ENCODE data around the gene CRACR2B.

Gene CRACR2B

DNA sequence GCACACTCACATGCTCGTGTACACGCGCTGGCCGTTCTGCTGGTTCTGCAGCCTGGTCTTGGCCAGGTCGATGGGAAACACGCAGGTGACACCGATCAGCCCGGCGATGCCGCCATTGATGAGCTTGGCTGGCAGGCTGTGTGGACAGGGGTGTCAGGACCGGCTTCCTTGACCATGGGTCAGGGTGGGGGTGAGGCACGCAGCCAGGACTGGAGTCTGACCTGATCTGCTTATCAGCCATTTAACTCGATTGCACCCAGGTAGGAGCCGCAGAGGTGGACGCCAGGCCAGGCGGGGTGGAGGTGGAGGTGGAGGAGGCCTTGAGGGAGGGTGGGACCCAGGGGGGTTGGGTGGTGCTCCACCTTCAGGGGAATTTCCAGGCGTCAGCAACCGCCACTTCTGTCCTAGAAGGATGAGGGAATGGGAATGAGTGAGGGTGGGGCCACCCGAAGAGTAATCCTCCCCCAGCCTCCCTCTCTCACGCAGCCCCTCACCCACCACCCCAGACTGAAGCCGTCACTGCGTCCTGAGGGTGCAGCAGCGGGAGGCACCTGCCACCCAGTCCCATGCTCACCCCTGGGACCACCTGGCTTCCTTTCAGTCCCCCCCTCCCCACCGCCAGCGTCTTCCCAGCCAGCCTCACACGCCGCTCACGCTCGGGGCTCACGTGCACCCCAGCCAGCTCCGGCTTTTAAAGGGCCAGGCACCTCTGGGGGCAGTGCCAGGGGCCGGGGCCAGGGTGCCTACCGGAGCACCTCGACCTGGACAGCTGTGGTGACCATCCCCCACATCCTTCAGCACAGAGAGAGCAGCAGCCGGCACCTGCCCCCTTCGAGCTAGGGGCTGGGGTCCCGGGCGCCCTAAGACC lies 32.7 kb upstream of the CRACR2B start:
- DNase-seq = no peak

DNA sequence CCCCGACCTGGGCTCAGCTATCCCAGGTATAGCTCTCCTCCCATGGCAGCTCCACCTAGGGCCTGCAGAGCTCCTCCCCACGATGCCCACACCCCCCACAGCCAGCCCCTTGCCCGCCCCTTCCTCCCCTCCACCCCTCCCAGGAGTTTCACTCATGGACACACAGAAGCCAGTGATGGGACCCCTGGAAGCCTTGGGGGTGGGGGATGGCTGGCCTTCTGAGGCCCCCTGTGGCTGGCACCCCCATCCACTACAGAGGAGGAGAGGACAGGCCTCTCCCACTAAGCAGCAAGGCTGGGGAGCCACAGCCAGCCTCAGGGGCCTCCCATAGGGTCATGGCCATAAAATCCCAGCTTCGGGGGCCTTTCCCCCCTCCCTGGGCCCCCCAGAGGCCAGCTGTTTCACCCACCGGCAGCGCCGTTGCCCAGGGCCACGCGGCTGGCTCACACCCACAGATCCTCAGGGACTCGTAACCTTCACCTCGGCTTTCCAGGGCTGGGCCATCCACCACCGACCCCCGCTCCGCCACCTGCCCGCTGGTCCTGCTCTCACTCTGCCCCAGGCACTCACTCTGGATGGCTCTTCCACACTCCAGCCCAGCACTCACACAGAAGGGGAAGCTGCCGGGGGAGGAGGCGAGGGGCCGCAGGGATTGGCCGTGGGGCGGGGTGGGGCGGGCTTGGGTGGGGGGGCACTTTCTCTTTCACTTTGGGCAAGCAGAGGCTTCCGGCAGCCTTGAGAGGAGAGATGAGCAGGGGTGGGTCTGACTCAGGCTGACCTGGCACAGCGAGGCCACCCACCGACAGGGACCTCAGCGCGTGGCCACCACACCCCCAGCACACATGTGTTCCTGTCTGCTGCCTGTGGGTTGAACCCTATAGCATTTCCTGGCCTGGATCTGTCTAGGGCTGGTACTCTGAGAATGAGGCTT lies 31.8 kb upstream of the CRACR2B start:
- peak; percentile 82 for DNase-seq

DNA sequence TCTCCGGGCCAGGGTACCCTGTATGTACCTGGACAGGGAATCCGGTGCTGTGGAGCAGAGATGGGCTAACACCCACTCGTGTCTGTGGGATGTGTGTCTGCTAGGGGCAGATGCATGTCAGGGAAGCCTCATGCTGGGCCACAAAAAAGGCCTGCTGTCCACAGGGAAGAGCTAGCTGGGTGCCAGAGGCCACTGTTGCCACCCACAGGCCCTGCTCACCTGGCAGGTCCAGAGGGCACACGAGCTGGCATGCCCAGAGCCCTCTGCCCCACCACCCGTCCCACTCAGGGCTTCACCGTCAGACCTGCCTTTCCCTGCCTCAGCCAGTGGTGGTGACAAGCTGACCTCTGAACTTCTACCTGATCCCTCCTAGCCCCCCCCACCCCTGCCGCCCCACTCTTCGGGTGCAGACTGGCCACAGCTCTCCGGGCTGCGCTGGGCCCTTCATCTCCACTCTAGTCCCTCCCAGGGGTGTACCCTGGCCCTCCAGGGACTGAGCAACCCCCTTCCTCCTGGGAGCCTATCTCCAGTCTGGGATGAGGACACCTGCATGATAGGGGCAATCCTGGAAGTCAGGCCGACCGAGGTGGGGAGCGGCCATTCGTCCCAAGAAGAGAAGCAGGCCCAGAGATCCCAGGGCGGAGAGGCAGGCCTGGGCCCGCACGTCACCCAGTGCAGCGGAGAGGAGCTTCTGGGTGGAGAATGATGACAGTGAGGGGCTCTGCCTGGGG lies 31.0 kb upstream of the CRACR2B start:
- DNase-seq = no peak

DNA sequence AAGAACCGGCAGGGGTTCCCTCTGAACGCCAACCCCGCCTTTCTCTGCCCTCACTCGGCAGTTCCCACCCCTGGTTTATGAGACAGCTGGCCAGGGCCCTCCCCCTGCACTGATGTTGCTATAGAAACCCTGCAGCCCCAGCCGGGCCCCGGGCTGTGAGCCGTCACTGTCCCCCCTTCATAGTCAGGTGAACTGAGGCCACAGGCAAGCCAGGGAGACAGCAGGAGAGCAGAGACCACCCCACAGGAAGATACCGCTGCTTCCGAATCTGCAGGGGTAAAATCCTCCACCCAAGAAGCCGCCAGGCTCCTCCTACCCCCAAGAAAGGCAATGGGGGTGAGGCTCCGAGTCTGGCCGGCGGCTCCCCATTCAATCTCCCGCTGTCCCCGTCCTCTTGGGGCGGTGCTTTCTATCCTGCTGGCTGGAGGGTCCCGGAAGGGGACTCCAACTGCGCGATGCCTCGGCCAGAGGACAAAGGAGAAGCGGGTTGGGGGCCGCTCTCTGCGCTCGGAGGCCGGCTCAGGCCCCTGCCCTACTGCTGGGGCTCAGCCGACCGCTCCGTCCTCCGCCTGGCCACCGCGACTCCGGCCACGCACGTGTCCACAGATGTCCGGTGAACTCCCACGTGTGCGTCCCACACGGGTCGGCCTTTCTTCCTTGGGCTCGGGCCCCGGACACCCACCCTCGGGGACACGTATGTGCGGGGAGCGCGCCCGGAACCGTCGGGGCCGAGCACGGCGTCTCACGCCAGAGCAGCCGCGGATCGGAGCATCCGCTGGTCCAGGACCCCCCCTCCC lies 30.2 kb upstream of the CRACR2B start:
- peak; percentile 86 for DNase-seq

DNA sequence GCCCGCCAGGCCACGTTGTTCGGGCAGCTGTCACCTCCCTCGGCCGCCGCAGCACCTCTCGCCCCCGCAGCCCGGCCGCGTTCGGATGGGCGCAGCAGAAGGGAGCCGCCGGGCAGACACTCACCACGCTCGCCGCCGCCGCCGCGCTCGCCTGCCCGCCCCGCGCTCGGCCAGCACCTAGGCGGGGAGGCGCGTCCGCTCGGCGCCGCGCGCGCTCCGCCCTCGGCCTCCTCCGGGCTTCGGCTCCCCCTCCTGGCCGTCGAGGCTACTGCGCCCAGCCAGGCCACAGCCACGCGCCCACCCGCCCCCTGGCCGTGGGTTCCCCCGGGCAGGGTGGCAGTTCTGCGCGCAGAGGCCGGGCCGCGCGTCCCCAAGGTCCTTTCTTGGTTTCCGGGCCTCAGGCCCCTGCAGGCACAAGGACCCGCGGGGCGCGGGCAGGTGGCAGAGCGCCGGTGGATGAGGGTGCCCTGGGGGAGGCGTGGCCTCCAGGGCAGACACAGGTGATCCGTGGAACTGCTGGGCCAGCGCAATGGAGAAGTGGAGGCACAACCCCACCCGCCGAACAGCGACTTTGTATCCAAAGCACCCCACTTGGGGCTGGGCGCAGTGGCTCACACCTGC lies 29.5 kb upstream of the CRACR2B start, which contains the start of gene SLC25A22:
SLC25A22 (minus strand) TSS at position 189 of the 621 bp plus-strand sequence. CDS start 3,275 bp downstream, outside the sequence.
- peak; percentile 65 for DNase-seq

DNA sequence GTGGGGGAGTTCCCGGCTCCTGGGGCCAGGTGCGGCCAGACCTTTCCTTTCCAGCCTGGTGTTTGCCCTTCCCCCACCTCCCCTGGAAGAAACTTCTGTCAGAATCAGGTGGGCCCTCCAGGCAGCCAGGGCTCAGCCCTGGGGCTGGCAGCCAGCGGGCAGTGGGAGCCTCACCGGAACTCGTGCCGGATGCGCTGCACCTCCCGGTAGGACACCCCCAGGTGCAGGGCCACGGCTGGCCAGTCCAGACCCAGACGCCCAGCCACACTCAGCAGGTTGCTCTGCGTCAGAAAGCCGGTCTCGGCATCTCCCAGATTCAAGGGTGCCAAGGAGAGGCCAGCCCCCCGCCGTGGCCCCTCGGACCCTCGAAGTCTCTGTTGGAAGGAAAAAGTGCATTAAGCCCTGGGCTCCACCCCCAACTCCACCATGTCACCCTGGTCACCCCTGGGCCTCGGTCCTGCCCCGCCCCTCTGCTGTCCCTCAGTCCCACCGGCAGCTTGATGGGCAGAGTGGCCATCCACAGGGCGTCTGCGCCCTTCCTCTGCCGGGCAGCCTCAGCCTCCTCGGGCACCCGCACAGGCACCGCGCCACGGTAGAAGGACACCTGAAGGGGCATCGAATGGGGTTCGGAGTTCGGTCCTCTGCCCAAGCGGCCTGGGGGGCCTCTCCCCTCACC lies 27.9 kb upstream of the CRACR2B start:
- DNase-seq = no peak

DNA sequence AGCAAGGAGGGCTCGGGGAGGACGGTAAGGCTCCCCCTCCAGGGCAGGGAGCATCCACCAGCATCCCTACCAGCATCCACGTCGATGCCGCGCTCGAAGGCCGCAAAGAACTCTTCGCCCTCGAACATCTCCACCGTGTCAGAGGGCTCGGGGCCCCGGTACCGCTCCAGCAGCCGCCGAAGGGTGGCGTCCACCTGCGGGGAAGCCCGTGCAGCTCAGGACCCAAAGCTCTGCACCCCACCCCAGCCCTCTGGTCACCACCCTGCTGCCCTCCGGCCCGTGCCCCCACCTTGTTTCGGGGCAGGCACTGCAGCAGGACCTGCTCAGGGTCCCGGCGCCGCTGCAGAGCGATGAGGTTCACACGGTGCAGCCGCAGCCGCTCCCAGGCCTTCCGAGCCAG lies 27.2 kb upstream of the CRACR2B start:
- no peak for DNase-seq

DNA sequence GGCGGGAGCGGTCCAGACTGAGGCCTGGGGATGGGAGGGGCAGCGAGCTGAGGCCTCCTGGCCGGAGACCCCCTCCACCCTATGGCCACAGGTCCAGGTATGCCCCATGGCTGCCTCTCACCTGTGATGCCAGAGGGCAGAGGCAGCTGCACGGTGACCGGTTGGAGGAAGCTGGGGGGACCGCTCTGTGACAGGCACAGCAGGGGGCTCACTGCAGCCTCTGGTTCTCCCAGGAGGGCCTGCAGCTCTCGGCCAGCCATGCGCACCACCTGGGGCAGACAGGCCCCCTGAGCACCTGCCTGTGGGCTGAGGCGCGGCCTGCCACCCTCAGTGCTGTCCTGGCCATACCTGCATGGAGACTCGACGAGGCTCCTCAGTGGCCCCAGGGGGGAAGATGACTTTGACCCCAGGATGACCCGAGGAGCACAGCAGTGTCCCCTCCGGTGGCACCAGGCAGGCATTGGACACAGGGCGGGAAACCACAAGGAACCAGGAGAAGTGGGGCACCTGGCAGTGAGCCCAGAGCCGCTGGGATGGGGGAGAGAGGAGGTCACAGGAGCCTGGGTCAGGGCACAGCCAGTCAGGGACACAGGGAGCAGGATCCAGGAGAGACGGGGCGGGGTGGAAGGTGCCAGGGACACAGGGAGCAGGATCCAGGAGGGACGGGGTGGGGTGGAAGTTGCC lies 26.5 kb upstream of the CRACR2B start:
- DNase-seq = no peak

DNA sequence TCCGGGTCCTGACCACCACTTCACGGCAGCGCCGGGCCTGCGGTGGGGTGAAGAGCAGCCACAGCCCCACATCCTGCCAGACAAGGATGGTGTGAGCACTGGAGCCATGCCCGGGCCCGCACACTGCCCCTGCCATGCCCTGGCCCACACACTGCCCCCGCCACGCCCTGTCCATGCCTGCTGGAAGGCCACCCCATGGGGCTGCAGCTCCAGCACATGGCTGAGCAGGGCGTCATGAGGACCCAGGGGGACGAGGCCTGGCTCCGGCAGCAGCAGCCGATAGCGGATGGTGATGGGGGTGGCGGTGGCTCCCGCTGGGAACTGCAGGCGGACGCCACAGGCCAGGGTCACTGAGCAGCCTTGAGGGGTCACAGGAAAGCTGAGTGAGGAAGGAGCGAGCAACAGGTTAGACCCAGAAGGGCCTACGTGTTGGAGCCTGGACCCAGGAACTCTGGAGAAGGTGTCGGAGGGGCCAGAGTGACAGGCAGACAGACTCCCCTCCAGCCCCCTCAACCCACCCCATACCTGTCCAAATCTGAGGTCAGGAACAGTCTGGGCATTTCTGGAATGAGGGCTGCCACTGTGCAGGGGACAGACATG lies 25.6 kb upstream of the CRACR2B start:
- DNase-seq = no peak

DNA sequence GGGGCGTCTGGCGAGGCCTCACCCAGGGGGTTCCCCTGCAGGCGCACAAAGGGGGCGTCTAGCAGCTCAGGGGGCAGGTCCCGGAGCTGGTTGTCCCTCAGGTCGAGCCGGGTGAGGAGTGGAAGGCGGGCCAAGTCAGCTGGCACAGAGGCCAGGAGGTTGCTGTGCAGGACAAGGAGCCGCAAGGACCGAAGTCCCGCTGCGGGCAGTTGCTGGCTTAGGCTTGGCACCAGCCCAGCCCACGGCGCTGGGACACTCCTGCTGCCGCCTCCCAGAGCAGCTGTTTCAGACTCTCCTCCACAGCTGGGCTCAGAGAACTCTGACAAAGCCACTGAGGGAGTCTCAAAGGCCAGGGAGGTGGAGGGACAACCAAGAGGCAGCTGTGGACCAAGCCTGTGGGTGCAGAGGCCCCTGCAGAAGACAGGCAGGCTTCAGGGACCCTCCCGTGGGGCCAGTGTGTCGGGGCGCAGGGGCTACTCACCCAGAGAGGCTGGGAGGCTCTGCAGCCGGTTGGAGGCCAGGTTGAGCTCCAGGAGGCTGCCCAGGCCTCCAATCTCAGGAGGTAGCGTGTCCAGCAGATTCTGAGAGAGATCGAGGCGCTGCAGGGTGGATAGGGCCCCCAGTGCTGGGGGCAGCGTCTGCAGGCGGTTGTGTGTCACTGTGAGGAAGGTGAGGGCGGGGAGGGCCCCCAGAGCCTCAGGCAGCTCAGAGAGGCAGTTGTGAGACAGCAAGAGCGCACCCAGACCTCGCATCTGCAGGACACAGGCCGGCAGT lies 24.8 kb upstream of the CRACR2B start:
- DNase-seq = no peak

DNA sequence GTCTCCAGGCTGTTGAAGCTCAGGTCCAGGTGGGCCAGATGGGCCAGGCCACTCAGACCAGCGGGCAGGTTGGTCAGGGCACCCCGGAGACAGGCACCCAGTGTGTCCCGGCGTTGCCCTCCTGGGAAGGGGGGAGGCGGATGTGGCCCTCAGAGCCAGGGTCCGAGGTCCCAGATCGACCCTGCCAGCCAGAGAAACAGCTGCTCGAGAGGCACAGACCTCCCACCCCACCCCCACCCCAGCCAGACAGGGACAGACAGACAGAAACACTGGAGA lies 24.3 kb upstream of the CRACR2B start:
- no peak for DNase-seq

DNA sequence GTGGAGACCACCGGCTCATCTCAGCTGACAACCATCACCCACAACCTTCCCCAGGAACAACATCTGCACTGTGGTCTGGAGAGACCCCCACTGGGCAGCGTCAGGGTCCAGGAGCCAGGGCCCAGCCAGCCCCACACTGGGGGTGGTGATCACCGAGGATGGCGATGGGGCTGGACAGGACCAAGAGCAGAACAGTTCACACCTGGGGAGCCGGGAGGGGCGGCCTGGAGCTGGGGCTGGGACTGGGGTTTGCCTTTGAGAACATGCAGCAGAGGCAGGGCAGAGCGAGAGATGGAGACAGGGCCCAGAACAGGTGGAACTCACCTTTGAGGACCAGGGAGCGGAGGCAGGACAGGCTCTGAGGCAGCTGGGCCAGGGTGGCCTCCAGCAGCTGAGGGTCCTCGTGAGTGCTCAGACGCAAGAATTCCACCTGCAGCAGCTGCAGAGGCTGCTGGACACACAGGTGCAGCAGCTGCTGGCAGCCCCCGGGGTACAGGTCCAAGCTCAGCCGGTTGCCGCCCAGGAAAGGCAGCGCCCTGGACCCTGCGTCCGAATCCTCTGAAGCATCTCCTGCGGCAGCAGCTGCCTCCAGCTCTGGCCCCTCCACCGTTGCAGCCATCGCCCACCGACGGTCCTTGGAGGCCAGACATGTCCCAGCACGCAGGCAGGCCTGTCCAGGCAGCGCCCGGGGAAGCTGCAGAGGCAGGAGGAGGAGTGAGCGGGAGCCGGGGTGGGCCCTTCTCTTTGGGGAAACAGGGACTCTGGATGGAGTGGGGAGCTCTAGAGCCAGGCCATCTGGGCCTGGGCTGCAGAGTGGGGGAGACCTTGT lies 23.7 kb upstream of the CRACR2B start:
- DNase-seq = no peak

DNA sequence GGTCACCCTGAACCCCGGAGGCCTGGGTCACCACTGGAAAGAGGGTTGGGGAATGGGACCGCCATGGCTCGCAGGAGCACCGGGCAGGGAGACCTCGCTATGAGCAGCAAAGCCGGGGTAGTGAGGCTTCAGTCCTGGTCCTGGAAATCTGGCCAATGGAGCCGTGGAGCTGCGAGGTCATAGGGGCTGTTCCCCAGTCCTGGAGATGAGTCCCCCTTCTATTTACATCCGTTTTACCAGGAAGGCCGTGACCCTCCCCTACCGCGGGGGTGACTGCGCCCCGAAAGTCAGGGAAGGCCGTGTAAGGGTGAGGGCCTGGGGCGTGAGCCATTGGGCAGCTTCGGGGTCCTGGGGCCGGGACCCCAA lies 23.1 kb upstream of the CRACR2B start:
- DNase-seq = no peak

DNA sequence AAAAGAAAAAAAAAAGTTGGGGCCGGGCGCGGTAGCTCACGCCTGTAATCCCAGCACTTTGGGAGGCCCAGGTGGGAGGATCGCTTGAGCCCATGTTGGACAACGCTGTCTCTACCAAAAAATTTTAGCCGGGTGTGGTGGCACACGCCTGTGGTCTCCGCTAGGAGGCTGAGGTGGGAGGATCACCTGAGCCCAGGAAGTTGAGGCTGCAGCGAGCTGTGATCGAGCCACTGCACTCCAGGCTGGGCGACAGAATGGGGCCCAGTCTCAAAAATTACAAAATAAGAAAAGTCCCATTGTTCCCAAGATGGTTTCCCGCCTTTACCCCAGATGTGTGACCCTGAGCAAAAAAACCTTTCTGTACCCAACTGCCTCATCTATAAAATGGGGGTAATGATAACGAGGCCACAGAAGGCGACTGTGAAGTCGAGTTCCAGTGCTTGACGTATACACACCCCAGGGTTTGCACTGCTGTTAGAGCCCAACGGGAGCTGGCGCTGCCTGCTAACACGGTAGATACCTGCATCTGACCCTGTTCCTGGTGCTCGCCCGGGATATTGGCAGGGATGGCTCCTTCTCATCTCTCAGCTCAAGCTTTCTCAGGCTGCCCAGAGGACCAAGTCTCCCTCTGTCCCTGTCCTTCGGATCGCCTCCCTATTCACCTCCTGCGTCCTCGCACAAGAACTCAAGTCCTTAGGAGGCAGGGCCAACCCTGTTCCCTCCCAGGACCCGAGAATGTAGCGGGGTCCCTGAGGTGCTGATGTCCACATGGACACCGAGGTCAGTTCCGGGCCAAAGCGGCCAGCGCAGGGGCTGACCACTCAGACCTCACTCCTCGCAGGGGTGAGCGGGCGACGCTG lies 19.1 kb upstream of the CRACR2B start:
- DNase-seq = peak; percentile 44

DNA sequence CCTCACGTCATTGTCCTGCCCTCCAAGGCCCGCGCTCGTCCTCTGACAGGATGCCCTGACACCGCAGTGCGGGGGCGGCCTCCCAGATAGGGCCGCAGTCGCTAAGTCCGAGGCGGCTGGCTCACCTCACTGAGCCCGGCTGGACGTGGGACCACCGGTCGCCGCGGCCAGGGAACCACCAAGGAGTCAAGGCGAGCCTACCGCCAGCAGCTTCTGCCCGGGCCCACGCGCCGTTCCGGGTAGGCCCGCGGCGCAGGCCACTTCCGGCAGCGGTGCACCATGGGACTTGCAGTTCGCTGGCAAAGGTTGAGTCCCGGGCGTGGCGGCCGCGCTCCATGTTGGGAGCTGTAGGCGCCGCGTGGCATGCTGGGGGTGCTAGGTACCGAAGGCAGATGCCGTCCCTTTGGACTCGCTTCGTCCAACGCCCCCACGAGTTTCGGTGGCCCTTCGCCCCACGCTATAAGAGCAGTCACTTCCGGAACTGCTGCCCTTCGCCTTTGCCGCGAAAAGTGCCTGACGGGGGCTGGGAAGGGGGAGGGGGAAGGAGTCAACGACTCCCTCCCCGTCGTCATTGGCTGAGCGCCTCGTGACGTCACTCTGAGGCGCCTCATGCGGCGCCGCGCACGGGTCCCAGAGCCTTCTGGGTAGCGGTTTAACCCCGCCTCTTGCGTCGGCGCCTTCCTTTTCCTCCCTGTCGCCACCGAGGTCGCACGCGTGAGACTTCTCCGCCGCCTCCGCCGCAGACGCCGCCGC lies 18.3 kb upstream of the CRACR2B start, which contains the start of gene RPLP2:
RPLP2 (plus strand) TSS at position 681 of the 753 bp plus-strand sequence. CDS start 268 bp downstream, outside the sequence.
- peak; percentile 96 for DNase-seq

DNA sequence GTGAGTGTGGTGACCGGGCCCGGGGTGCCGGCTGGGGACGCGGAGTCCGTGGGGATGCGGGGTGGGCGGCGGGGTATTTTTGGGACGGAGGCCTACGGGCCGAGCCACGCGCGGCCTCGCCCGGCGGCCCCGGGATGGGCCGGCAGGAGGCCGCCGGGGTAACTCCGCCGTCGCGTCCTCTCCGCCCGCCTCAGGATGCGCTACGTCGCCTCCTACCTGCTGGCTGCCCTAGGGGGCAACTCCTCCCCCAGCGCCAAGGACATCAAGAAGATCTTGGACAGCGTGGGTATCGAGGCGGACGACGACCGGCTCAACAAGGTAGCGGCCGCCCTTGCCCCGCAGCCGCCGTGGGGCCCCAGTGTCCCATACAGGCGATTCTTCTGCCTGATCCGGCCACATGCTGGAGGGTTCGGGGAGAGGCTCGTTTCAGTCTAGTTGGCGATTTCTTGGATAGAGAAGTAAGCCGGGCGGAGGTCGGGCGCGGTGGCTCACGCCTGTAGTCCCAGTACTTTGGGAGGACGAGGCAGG lies 17.6 kb upstream of the CRACR2B start:
- no peak for DNase-seq
